CD4-positive, CD25-positive, alpha-beta regulatory T cell (primary cell): ENCODE results near the gene ULK2. TPM values are rescaled to one million over a fixed set of nuclear protein-coding genes. Genes with fewer than 3 reads are reported as not detected.
"Not testable (repeated sequence)": the region's sequence is repeated elsewhere in the genome, so short reads cannot be mapped to it uniquely, and the experiment has no call there.

ENCODE experiments used
- ATAC-seq, 2 donors: fragments of 150-1000 bp; cut with Tn5 transposase; one replicate each; pipeline ENCODE4 v1.10.0; 2021; ENCODE audit warnings: low read depth in 2 of 2, moderate number of reproducible peaks in 2 of 2, moderate library complexity in 1 of 2
- DNase-seq, 3 donors: peaks; one replicate each; pipeline versions ENCODE4 v3.0.0 to v3.0.0-alpha.2; 2012 to 2022; ENCODE audit warnings: mixed read lengths in 1 of 3
- H3K27ac ChIP-seq: one replicate; pipeline ENCODE4 v1.7.0; 2013; ENCODE audit warnings: mild to moderate bottlenecking, low read length; ENCODE audit not compliant: insufficient read depth, poor library complexity, severe bottlenecking
- H3K27me3 ChIP-seq: one replicate; pipeline ENCODE4 v1.7.0; 2013; ENCODE audit warnings: low read length; ENCODE audit not compliant: control insufficient read depth, insufficient read depth
- H3K36me3 ChIP-seq: one replicate; pipeline ENCODE4 v1.7.0; 2013; ENCODE audit warnings: mild to moderate bottlenecking, low read length, moderate library complexity; ENCODE audit not compliant: control insufficient read depth, insufficient read depth
- H3K4me1 ChIP-seq: 2 replicates; pipeline ENCODE4 v1.7.0; 2013; ENCODE audit warnings: mild to moderate bottlenecking, low read length; ENCODE audit not compliant: insufficient read depth, control insufficient read depth, poor library complexity, severe bottlenecking
- H3K4me3 ChIP-seq: one replicate; pipeline ENCODE4 v1.7.0; 2013; ENCODE audit warnings: low read depth, mild to moderate bottlenecking, low read length, moderate library complexity
- H3K9me3 ChIP-seq, 2 experiments: 1 replicate in 1 of 2; 2 replicates in 1 of 2; pipeline ENCODE4 v1.7.0; 2013; ENCODE audit warnings: low read length in 2 of 2, mild to moderate bottlenecking in 1 of 2, moderate library complexity in 1 of 2; ENCODE audit not compliant: control insufficient read depth in 2 of 2
- H3K27ac Mint-ChIP-seq, 3 donors: one replicate each; pipeline ENCODE4 v1.8.0; 2020 to 2022; ENCODE audit warnings: mild to moderate bottlenecking in 3 of 3, mixed read lengths in 3 of 3, moderate library complexity in 2 of 3
- H3K27me3 Mint-ChIP-seq: one replicate; pipeline ENCODE4 v1.8.0; 2022; ENCODE audit warnings: mild to moderate bottlenecking, mixed read lengths
- H3K36me3 Mint-ChIP-seq: one replicate; pipeline ENCODE4 v1.8.0; 2020; ENCODE audit warnings: mixed read lengths
- H3K4me1 Mint-ChIP-seq, 4 donors: one replicate each; pipeline ENCODE4 v1.8.0; 2020 to 2022; ENCODE audit warnings: mixed read lengths in 4 of 4, mild to moderate bottlenecking in 1 of 4
- H3K4me3 Mint-ChIP-seq, 4 donors: one replicate each; pipeline ENCODE4 v1.8.0; 2020 to 2022; ENCODE audit warnings: mild to moderate bottlenecking in 4 of 4, mixed read lengths in 4 of 4, moderate library complexity in 3 of 4
- H3K9me3 Mint-ChIP-seq, 7 donors: one replicate each; pipeline ENCODE4 v1.8.0; 2020 to 2022; ENCODE audit warnings: mixed read lengths in 7 of 7, mild to moderate bottlenecking in 3 of 7, moderate library complexity in 2 of 7
- polyA plus RNA-seq, 4 donors: library from polyadenylated mRNA; unstranded; fragments of 300-500 nt; fragmentation: Illumina TruSeq; gene quantifications; one replicate each; pipeline ENCODE4 v1.2.3, GENCODE V29; 2021
- total RNA-seq: library from RNA; stranded (reverse); gene quantifications from one replicate; pipeline ENCODE4 v1.2.3, GENCODE V29; 2022

The ULK2 gene
- total and polyA plus RNA-seq, 5 donors from 2014 or later, result 2.9 to 12.0 (median 4.7) TPM

DNA sequence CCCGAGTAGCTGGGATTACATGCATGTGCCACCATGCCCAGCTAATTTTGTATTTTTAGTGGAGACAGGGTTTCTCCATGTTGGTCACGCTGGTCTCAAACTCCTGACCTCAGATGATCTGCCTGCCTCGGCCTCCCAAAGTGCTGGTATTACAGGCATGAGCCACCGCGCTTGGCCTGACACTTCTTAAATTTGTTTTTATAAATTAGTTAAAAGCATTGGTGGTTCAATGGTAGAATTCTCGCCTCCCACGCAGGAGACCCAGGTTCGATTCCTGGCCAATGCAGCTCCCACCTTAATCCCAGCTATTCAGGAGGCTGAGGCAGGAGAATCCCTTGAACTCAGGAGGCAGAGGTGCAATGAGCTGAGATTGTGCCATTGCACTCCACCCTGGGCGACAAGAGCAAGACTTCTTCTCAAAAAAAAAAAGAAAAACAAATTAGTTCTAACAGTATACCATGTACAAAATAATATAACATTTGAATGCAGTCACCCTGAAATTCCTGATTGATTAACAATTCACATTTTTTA, 7.0 kb downstream of the ULK2 start:
- H3K4me3 Mint-ChIP-seq, H3K4me3 ChIP-seq, H3K27me3 ChIP-seq, H3K36me3 ChIP-seq, H3K27me3 Mint-ChIP-seq, H3K9me3 ChIP-seq, H3K4me1 Mint-ChIP-seq, H3K27ac Mint-ChIP-seq, ATAC-seq, H3K27ac ChIP-seq, H3K9me3 Mint-ChIP-seq, DNase-seq, H3K4me1 ChIP-seq: not testable (repeated sequence)
- peaks cover 21% of the 10 kb centered on the region for H3K36me3 Mint-ChIP-seq

DNA sequence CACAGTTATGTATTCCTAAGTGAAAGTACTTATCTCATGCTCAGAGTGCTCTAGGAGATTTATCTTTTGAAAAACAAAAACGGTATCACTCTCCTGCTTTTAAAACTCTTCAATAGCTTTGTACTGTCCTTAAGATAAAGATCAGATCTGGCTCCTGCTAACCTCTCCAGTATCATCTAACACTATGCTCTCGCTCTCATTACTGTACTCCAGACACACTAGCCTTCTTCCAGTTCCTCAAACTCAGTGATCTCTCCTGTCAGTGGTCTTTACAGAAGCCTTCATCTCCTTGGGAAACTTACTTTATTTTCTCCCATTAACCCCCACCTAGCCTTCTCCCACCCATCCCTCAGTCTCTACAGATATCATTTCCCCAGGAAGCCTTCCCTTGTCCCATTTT, 10.1 kb downstream of the ULK2 start:
- Mint-ChIP-seq H3K36me3 (peaks cover 18% of the 10 kb centered on the region), H3K27me3 (no peaks in the 10 kb centered on the region), H3K4me3 (no peak overlapping the region), H3K4me1 (peaks cover 0 to 3% (median 0%) of the 10 kb centered on the region in 4 donors), H3K9me3 (no peaks in the 10 kb centered on the region), H3K27ac (no peak overlapping the region)
- H3K27ac ChIP-seq, result no peak overlapping the region
- H3K9me3 ChIP-seq, result no peaks in the 10 kb centered on the region
- H3K36me3 ChIP-seq, result no peaks in the 10 kb centered on the region
- H3K4me1 ChIP-seq, result no peaks in the 10 kb centered on the region
- DNase-seq (no peak), ATAC-seq (no peak)
- no peaks in the 10 kb centered on the region for H3K27me3 ChIP-seq
- H3K4me3 ChIP-seq, result no peak overlapping the region

DNA sequence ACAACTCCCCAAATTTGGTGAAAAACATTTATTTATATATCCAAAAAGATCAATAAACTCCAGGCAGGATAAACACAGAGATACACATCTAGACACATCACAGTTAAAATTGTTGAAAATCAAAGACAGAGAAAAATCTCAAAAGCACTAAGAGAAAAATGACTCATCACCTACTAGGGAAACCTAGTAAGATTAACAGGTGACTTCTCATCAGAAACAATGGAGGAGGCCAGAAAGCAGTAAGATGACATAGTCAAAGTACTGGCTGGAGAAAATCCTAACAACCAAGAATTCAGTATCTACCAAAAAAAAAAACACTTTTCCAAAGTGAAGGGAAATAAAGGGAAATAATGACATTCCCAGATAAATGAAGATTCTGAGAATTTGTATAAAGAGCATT, 33.8 kb downstream of the ULK2 start:
- H3K9me3 Mint-ChIP-seq, result peaks cover 0 to 3% (median 0%) of the 10 kb centered on the region in 7 donors
- Histone ChIP-seq H3K4me1 (no peaks in the 10 kb centered on the region), H3K27ac (no peak overlapping the region), H3K4me3 (no peak overlapping the region), H3K27me3 (no peaks in the 10 kb centered on the region), H3K36me3 (no peaks in the 10 kb centered on the region), H3K9me3 (no peaks in the 10 kb centered on the region)
- H3K4me1 Mint-ChIP-seq, result peaks cover 0 to 1% (median 0%) of the 10 kb centered on the region in 4 donors
- H3K27me3 Mint-ChIP-seq, result no peaks in the 10 kb centered on the region
- no peak overlapping the region for H3K27ac Mint-ChIP-seq
- H3K4me3 Mint-ChIP-seq, result no peak overlapping the region
- no peak for DNase-seq
- ATAC-seq, result no peak
- peaks cover 24% of the 10 kb centered on the region for H3K36me3 Mint-ChIP-seq

DNA sequence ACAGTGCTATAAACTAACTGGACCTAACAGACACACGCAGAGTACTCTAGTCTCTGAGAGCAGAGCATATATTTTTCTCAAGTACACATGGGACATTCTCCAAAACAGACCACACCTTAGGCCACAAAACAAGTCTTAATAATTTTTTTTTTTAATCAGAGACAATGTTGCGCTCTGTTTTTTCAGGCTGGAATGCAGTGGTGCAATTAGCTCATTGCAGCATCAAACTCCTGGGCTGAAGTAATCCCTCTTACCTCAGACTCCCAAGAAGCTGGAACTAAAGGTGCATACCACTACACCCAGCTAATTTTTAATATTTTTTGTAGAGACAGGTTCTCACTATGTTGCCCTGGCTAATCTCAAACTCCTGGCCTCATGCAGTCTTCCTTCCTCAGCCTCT, 37.7 kb downstream of the ULK2 start:
- Histone ChIP-seq H3K27ac (no peak overlapping the region), H3K36me3 (no peaks in the 10 kb centered on the region), H3K27me3 (no peaks in the 10 kb centered on the region), H3K4me1 (no peaks in the 10 kb centered on the region), H3K4me3 (no peak overlapping the region), H3K9me3 (no peaks in the 10 kb centered on the region)
- Mint-ChIP-seq H3K36me3 (peaks cover 23% of the 10 kb centered on the region), H3K9me3 (peaks cover 0 to 3% (median 0%) of the 10 kb centered on the region in 7 donors), H3K27me3 (no peaks in the 10 kb centered on the region), H3K27ac (no peak overlapping the region), H3K4me3 (no peak overlapping the region), H3K4me1 (peaks cover 0 to 5% (median under 1%) of the 10 kb centered on the region in 4 donors)
- ATAC-seq (no peak), DNase-seq (no peak)

DNA sequence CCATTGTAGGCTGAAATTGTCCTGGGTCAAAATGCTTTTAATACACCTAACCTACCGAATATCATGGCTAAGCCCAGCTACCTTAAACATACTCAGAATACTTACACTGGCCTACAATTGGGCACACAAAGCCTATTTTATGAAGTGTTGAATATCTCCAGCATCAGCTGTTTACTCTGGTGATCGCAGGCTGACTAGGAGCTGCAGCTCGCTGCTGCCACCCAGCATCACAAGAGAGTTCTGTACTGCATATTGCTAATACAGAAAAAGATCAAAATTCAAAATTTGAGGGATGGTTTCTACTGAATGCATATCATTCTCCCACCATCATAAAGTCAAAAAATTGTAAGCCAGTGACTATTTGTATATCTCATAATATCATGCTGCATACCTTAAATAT, 55.3 kb downstream of the ULK2 start:
- H3K4me1 Mint-ChIP-seq, result peaks cover 0 to 4% (median 1%) of the 10 kb centered on the region in 4 donors
- no peaks in the 10 kb centered on the region for H3K4me1 ChIP-seq
- no peaks in the 10 kb centered on the region for H3K9me3 ChIP-seq
- no peak overlapping the region for H3K27ac Mint-ChIP-seq
- H3K27me3 Mint-ChIP-seq, result no peaks in the 10 kb centered on the region
- ATAC-seq, result no peak
- H3K36me3 Mint-ChIP-seq, result peaks cover 14% of the 10 kb centered on the region
- no peak overlapping the region for H3K27ac ChIP-seq
- no peaks in the 10 kb centered on the region for H3K36me3 ChIP-seq
- H3K27me3 ChIP-seq, result no peaks in the 10 kb centered on the region
- no peak overlapping the region for H3K4me3 ChIP-seq
- no peak overlapping the region for H3K4me3 Mint-ChIP-seq
- no peaks in the 10 kb centered on the region for H3K9me3 Mint-ChIP-seq
- peak in 2 of 3 donors; percentile 22 to 25 for DNase-seq

DNA sequence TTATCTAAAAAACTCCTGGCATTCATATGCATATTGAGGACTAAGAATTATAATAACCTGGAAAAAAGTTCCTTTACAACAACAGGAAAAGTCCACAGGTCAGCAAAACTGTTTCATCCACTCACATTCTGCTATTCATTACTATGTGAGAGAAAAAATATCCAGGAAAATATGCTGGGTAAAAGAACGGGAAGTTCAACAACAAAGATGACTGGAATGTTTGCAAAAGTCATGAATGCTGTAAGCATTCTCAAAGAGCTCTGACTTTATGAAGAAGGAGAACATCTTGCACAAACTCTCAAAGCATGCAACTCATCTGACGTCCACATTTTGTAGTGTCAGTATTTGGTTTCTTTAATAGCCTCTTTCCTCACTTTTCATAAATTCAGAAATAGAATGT, 62.7 kb downstream of the ULK2 start:
- Mint-ChIP-seq H3K27me3 (no peaks in the 10 kb centered on the region), H3K36me3 (peaks cover 15% of the 10 kb centered on the region), H3K4me3 (no peak overlapping the region), H3K4me1 (peaks cover 0 to 12% (median 7%) of the 10 kb centered on the region in 4 donors), H3K9me3 (no peaks in the 10 kb centered on the region), H3K27ac (no peak overlapping the region)
- no peaks in the 10 kb centered on the region for H3K27me3 ChIP-seq
- no peaks in the 10 kb centered on the region for H3K4me1 ChIP-seq
- H3K27ac ChIP-seq, result no peak overlapping the region
- H3K4me3 ChIP-seq, result no peak overlapping the region
- H3K9me3 ChIP-seq, result no peaks in the 10 kb centered on the region
- no peak for DNase-seq
- no peaks in the 10 kb centered on the region for H3K36me3 ChIP-seq
- ATAC-seq, result no peak

DNA sequence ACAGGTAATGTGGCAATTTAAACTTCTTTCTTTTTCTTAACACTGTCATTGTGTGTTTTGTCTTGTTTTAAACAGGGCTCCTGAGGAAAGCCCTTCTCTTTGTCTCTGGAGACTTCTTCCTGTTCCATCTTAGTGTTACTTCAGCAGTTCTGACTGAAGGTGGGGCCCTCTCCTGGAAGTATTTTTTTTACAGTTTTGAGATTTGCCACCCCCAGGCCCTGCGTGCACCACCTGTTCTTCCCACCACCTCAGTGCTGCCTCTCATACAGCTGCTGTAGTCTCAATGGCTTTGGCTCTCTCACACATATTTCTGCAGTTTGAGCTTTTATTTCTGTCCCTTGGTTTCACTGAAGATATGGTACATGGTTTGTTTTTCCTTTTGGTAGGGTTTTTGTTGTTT, 67.2 kb downstream of the ULK2 start:
- no peak overlapping the region for H3K27ac ChIP-seq
- DNase-seq (peak in 2 of 3 donors; percentile 2 to 28), ATAC-seq (peak; percentile 40 to 50)
- H3K27me3 Mint-ChIP-seq, result no peaks in the 10 kb centered on the region
- H3K36me3 ChIP-seq, result peaks cover 18% of the 10 kb centered on the region
- H3K27ac Mint-ChIP-seq, result peak overlapping the region; percentile 3 to 59 (median 23)
- H3K9me3 ChIP-seq, result peaks cover 11% of the 10 kb centered on the region in 2 experiments
- H3K4me1 Mint-ChIP-seq, result peaks cover 0 to 11% (median 6%) of the 10 kb centered on the region in 4 donors
- no peak overlapping the region for H3K4me3 ChIP-seq
- H3K27me3 ChIP-seq, result no peaks in the 10 kb centered on the region
- no peaks in the 10 kb centered on the region for H3K4me1 ChIP-seq
- peaks cover 0 to 16% (median 3%) of the 10 kb centered on the region in 7 donors for H3K9me3 Mint-ChIP-seq
- peaks cover 25% of the 10 kb centered on the region for H3K36me3 Mint-ChIP-seq
- H3K4me3 Mint-ChIP-seq, result no peak overlapping the region

DNA sequence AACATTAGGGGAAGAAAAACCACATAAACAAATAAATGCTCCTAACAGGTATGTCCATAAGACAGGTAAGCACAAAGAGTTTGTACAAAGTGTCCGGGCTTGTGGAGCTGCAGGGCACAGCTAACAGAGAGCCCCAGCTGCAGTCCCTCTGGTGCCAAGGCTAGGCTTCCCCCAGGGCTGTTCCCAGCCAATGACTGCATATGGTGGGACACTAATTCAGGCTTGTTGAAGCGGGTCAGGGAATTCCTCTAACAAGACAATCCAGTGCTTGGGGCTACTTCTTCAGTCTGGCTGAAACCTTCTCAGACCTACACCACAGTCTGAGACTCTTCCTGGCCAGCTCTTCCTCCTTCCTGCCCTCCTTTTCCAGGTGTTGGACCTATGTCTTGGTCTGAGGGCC, 67.9 kb downstream of the ULK2 start:
- H3K4me1 ChIP-seq, result no peaks in the 10 kb centered on the region
- Mint-ChIP-seq H3K9me3 (peaks cover 0 to 20% (median 3%) of the 10 kb centered on the region in 7 donors), H3K27me3 (no peaks in the 10 kb centered on the region), H3K4me1 (peaks cover 0 to 9% (median 6%) of the 10 kb centered on the region in 4 donors), H3K27ac (peak overlapping the region in 2 of 3 donors; percentile 5 to 23), H3K36me3 (peaks cover 26% of the 10 kb centered on the region), H3K4me3 (no peak overlapping the region)
- H3K27ac ChIP-seq, result no peak overlapping the region
- DNase-seq, result no peak
- peaks cover 11% of the 10 kb centered on the region in 2 experiments for H3K9me3 ChIP-seq
- no peak for ATAC-seq
- peaks cover 25% of the 10 kb centered on the region for H3K36me3 ChIP-seq
- H3K27me3 ChIP-seq, result no peaks in the 10 kb centered on the region
- no peak overlapping the region for H3K4me3 ChIP-seq
